Measurements from ENCODE around the gene SP3. TPM values are rescaled to one million over a fixed set of nuclear protein-coding genes. Genes with fewer than 3 reads are reported as not detected.
A peak's percentile ranks its signal among the peaks of the same experiment; 100 is the strongest.

The SP3 gene
- polyA plus RNA-seq, 3 donors = 44.8 to 66.2 (median 54.2) TPM

DNA sequence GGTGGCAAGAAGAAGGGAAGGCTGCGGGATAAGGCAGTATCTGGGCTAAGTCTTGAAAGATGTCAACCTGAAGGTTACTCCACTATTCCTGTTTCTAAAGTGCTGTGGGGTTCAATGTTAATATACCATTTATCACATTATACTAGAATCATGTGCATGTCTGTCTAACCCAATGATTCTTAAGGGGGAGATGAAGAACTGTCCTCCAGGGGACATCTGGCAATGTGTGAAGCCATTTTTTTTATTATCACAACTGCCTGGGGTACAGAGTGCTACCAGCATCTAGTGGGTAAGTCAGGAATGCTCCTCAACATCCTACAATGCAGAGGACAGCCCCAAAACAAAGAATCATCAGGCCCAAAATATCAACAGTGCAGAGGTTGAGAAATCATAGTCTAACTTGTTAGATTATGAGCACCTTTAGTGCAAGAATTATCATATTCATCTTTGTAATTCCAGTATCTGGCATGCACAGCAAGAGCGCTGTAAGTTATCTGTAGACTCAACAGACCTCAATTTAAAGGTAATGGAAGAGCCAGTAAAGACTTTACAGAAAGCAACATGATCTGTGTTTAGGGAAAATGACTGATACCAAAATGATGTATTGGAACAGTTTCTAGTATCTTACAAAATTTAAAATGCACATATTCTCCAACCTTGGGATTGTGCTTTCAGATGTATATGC, 26.3 kb downstream of the SP3 start:
- H3K79me2 ChIP-seq (ENCODE audit: insufficient read depth, low read length) = peaks cover 100% of the 10 kb centered on the region
- H3K27ac Mint-ChIP-seq = peak overlapping the region; percentile 33 to 90 (median 86)
- peaks cover 59% of the 10 kb centered on the region for H3K4me1 Mint-ChIP-seq
- no peaks in the 10 kb centered on the region for H3K9me3 ChIP-seq (replicated peaks in 1 of 2; ENCODE audit: control insufficient read depth in 1 of 2, insufficient read depth in 1 of 2, low read length in 2 of 2)
- intact Hi-C loops (cut with micrococcal nuclease) = no loop called here
- peak overlapping the region; percentile 24 to 56 for H3K27ac ChIP-seq (ENCODE audit: low read depth in 1 of 2, low read length in 2 of 2)
- no peak overlapping the region for H2AFZ ChIP-seq (ENCODE audit: insufficient read depth, low read depth, low read length, poor library complexity, severe bottlenecking)
- DNase-seq = no peak
- TF ChIP-seq, protein P1, sequence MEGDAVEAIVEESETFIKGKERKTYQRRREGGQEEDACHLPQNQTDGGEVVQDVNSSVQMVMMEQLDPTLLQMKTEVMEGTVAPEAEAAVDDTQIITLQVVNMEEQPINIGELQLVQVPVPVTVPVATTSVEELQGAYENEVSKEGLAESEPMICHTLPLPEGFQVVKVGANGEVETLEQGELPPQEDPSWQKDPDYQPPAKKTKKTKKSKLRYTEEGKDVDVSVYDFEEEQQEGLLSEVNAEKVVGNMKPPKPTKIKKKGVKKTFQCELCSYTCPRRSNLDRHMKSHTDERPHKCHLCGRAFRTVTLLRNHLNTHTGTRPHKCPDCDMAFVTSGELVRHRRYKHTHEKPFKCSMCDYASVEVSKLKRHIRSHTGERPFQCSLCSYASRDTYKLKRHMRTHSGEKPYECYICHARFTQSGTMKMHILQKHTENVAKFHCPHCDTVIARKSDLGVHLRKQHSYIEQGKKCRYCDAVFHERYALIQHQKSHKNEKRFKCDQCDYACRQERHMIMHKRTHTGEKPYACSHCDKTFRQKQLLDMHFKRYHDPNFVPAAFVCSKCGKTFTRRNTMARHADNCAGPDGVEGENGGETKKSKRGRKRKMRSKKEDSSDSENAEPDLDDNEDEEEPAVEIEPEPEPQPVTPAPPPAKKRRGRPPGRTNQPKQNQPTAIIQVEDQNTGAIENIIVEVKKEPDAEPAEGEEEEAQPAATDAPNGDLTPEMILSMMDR (IDR thresholded peaks at IDR 0.05) = no peak
- H3K4me3 Mint-ChIP-seq = no peak overlapping the region
- H3K9ac ChIP-seq (ENCODE audit: insufficient read depth, low read length, poor library complexity, severe bottlenecking) = no peak overlapping the region
- no peaks in the 10 kb centered on the region for H3K27me3 Mint-ChIP-seq (ENCODE audit: low read depth in 3 of 3)
- H3K27me3 ChIP-seq (ENCODE audit: control insufficient read depth in 2 of 2, insufficient read depth in 2 of 2, low read length in 2 of 2) = no peaks in the 10 kb centered on the region
- peaks cover 97% of the 10 kb centered on the region for H4K20me1 ChIP-seq (ENCODE audit: insufficient read depth, low read length)
- H3K36me3 ChIP-seq (replicated peaks in 1 of 2; ENCODE audit: control insufficient read depth in 1 of 2, insufficient read depth in 2 of 2, low read length in 2 of 2) = peaks cover under 1 to 16% of the 10 kb centered on the region in 2 donors
- no peak overlapping the region for H3K4me3 ChIP-seq (replicated peaks in 1 of 3; ENCODE audit: low read depth in 2 of 3, low read length in 3 of 3)
- peaks cover 49 to 51% of the 10 kb centered on the region in 2 donors for H3K4me1 ChIP-seq (ENCODE audit: control insufficient read depth in 1 of 2, insufficient read depth in 2 of 2, low read length in 2 of 2)
- peaks cover 23 to 31% of the 10 kb centered on the region in 2 donors for H3K36me3 Mint-ChIP-seq
- no CpG with 5 or more reads among the region's 2 CpGs for WGBS (ENCODE audit: insufficient coverage)
- H3K9me3 Mint-ChIP-seq = no peaks in the 10 kb centered on the region
- H3K4me2 ChIP-seq (replicated peaks; ENCODE audit: extremely low read depth, low read length, poor library complexity, severe bottlenecking) = no peak overlapping the region

DNA sequence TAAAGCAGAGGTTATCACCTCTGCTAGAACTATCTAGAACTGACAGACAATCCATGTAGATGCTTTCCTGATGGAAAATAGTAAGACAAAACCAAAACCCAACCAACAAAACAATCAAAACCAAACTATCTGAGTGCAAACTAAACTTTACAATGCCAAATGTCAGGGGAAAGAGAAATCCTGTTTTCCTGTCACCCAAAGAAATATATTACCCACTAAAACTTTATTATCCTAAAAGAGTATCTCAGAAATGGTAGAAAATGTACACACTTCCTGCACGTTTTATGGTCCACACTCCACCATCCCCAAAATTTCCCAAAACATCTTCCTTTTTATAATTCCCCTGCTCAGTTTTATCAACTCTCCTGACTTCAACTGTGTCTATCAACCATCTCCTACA, 29.9 kb downstream of the SP3 start:
- Histone ChIP-seq H3K36me3 (replicated peaks in 1 of 2; ENCODE audit: control insufficient read depth in 1 of 2, insufficient read depth in 2 of 2, low read length in 2 of 2) (peaks cover 11 to 43% of the 10 kb centered on the region in 2 donors), H3K79me2 (ENCODE audit: insufficient read depth, low read length) (peaks cover 100% of the 10 kb centered on the region), H3K27ac (ENCODE audit: low read depth in 1 of 2, low read length in 2 of 2) (peak overlapping the region in 1 of 2 donors; percentile 30), H3K27me3 (ENCODE audit: control insufficient read depth in 2 of 2, insufficient read depth in 2 of 2, low read length in 2 of 2) (no peaks in the 10 kb centered on the region), H2AFZ (ENCODE audit: insufficient read depth, low read depth, low read length, poor library complexity, severe bottlenecking) (no peak overlapping the region), H3K4me3 (replicated peaks in 1 of 3; ENCODE audit: low read depth in 2 of 3, low read length in 3 of 3) (no peak overlapping the region), H3K4me2 (replicated peaks; ENCODE audit: extremely low read depth, low read length, poor library complexity, severe bottlenecking) (no peak overlapping the region), H3K9me3 (replicated peaks in 1 of 2; ENCODE audit: control insufficient read depth in 1 of 2, insufficient read depth in 1 of 2, low read length in 2 of 2) (no peaks in the 10 kb centered on the region), H3K9ac (ENCODE audit: insufficient read depth, low read length, poor library complexity, severe bottlenecking) (no peak overlapping the region), H3K4me1 (ENCODE audit: control insufficient read depth in 1 of 2, insufficient read depth in 2 of 2, low read length in 2 of 2) (peaks cover 16 to 17% of the 10 kb centered on the region in 2 donors), H4K20me1 (ENCODE audit: insufficient read depth, low read length) (peaks cover 97% of the 10 kb centered on the region)
- intact Hi-C loops (cut with micrococcal nuclease) = no loop called here
- H3K4me1 Mint-ChIP-seq = peaks cover 29% of the 10 kb centered on the region
- H3K9me3 Mint-ChIP-seq = no peaks in the 10 kb centered on the region
- DNase-seq = no peak
- TF ChIP-seq, protein P1 (IDR thresholded peaks at IDR 0.05) = no peak
- H3K36me3 Mint-ChIP-seq = peaks cover 28 to 38% of the 10 kb centered on the region in 2 donors
- H3K27me3 Mint-ChIP-seq (ENCODE audit: low read depth in 3 of 3) = no peaks in the 10 kb centered on the region
- H3K27ac Mint-ChIP-seq = no peak overlapping the region
- 92% methylated on average over 1 of the region's 1 CpG for WGBS (ENCODE audit: insufficient coverage)
- H3K4me3 Mint-ChIP-seq = no peak overlapping the region

Measured in CD14-positive monocyte (primary cell).